GM12878 (cell line): Measurements from ENCODE around the gene SSUH2. TPM values are rescaled to one million over a fixed set of nuclear protein-coding genes. Genes with fewer than 3 reads are reported as not detected.
A peak's percentile ranks its signal among the peaks of the same experiment; 100 is the strongest.

ENCODE experiments used
- ATF7 ChIP-seq: fragments of 450-650 bp; IDR thresholded peaks from 2 replicates; pipeline ENCODE4 v1.6.1; 2016; ENCODE audit warnings: low read depth, mild to moderate bottlenecking
- BCLAF1 ChIP-seq: fragments of 450-650 bp; IDR thresholded peaks from 2 replicates; pipeline ENCODE4 v1.6.1; 2017; ENCODE audit warnings: antibody characterized with exemption, mild to moderate bottlenecking, moderate library complexity
- BHLHE40 ChIP-seq, 2 experiments: fragments of 450-650 bp in 1 of 2; IDR thresholded peaks; 2 replicates each; pipeline ENCODE4 v1.6.1; 2011 to 2017; ENCODE audit warnings: low read depth in 2 of 2, borderline replicate concordance in 1 of 2, improper control_type of control experiment in 1 of 2, low read length in 1 of 2, mild to moderate bottlenecking in 1 of 2
- CUX1 ChIP-seq: IDR thresholded peaks from 2 replicates; pipeline ENCODE4 v1.6.1; 2012; ENCODE audit warnings: improper control_type of control experiment, low read depth, low read length; ENCODE audit not compliant: insufficient replicate concordance
- EED ChIP-seq: sonication (generic); IDR thresholded peaks from 2 replicates; pipeline ENCODE4 v1.6.1; 2016; ENCODE audit warnings: antibody characterized with exemption, low read depth
- EP300 ChIP-seq, 2 experiments: fragments of 150-350 bp in 1 of 2; IDR thresholded peaks; 2 replicates each; pipeline ENCODE4 v1.6.1; 2011 to 2012; ENCODE audit warnings: low read depth in 2 of 2, low read length in 2 of 2, borderline replicate concordance in 1 of 2, improper control_type of control experiment in 1 of 2, inconsistent platforms in 1 of 2; ENCODE audit not compliant: control insufficient read depth in 1 of 2
- ETV6 ChIP-seq, 2 experiments: fragments of 450-650 bp in 1 of 2; IDR thresholded peaks in 1 of 2; conservative IDR thresholded peaks in 1 of 2; 2 replicates each; pipeline ENCODE4 v1.6.1; 2014; ENCODE audit warnings: antibody characterized with exemption in 1 of 2, borderline replicate concordance in 1 of 2, low read depth in 1 of 2, mild to moderate bottlenecking in 1 of 2, moderate library complexity in 1 of 2
- HCFC1 ChIP-seq: fragments of 150-350 bp; IDR thresholded peaks from 2 replicates; pipeline ENCODE4 v1.6.1; 2014; ENCODE audit warnings: low read length
- NFIC ChIP-seq: IDR thresholded peaks from 2 replicates; pipeline ENCODE4 v1.6.1; 2012; ENCODE audit warnings: low read depth, mild to moderate bottlenecking, inconsistent platforms, low read length, moderate library complexity
- NR2C2 ChIP-seq: IDR thresholded peaks from 2 replicates; pipeline ENCODE4 v1.6.1; 2011; ENCODE audit warnings: borderline replicate concordance, low read depth; ENCODE audit not compliant: control insufficient read depth, insufficient read length
- POLR2AphosphoS5 ChIP-seq: IDR thresholded peaks from 2 replicates; pipeline ENCODE4 v1.6.1; 2011; ENCODE audit warnings: mild to moderate bottlenecking, low read length, inconsistent platforms
- SRF ChIP-seq, 2 experiments: IDR thresholded peaks; 2 replicates each; pipeline ENCODE4 v1.6.1; 2011; ENCODE audit warnings: low read depth in 2 of 2, low read length in 2 of 2, mild to moderate bottlenecking in 1 of 2, moderate library complexity in 1 of 2
- STAT1 ChIP-seq: fragments of 450-650 bp; conservative IDR thresholded peaks from 2 replicates; pipeline ENCODE4 v1.6.1; 2014; ENCODE audit warnings: antibody characterized with exemption, mild to moderate bottlenecking
- SUZ12 ChIP-seq: fragments of 200-600 bp; sonication (generic); IDR thresholded peaks from one replicate; pipeline ENCODE4 v1.6.1; 2018; ENCODE audit warnings: antibody characterized with exemption, mild to moderate bottlenecking; ENCODE audit not compliant: unreplicated experiment
- polyA plus RNA-seq, 11 experiments: library from polyadenylated mRNA; depleted of rRNA in 4 of 11; unstranded in 6 of 11; stranded (reverse) in 5 of 11; fragments of >200 nt; fragmentation: Nextera tagmentation in 4 of 11; fragmentation: Illumina TruSeq in 1 of 11; extraction: Ambion mirVana in 4 of 11; extraction: Trizol in 1 of 11; gene quantifications; 1 replicate in 1 of 11; 2 replicates in 10 of 11; pipeline versions ENCODE4 v1.2.1 to v1.2.3, GENCODE V29; 2011 to 2016; ENCODE audit warnings: inconsistent platforms in 2 of 11, missing spikeins in 2 of 11, low read depth in 1 of 11
- total RNA-seq, 4 experiments: library from RNA; depleted of rRNA in 3 of 4; stranded (reverse); fragments of >200 nt in 3 of 4; fragmentation: Illumina TruSeq in 1 of 4; extraction: Trizol in 1 of 4; gene quantifications; 2 replicates each; pipeline versions ENCODE4 v1.2.1 to v1.2.3, GENCODE V29; 2013 to 2021
- TF ChIP-seq, protein P1 (sequence below): fragments of 450-650 bp; IDR thresholded peaks from 2 replicates; pipeline ENCODE4 v1.6.1; 2017; ENCODE audit warnings: borderline replicate concordance
- TF ChIP-seq, protein P2 (sequence below): IDR thresholded peaks from 2 replicates; pipeline ENCODE4 v1.6.1; 2012; ENCODE audit warnings: mild to moderate bottlenecking, low read depth, low read length

SSUH2 gene
- total and polyA plus RNA-seq, 10 of the 15 experiments (the other 5 are each of a cell fraction or from before 2014, with no cell fraction given) = 0.09 to 0.26 TPM; not detected in 8

- no peak for TF ChIP-seq CUX1
- no peak for TF ChIP-seq NR2C2
- TF ChIP-seq, protein P1, sequence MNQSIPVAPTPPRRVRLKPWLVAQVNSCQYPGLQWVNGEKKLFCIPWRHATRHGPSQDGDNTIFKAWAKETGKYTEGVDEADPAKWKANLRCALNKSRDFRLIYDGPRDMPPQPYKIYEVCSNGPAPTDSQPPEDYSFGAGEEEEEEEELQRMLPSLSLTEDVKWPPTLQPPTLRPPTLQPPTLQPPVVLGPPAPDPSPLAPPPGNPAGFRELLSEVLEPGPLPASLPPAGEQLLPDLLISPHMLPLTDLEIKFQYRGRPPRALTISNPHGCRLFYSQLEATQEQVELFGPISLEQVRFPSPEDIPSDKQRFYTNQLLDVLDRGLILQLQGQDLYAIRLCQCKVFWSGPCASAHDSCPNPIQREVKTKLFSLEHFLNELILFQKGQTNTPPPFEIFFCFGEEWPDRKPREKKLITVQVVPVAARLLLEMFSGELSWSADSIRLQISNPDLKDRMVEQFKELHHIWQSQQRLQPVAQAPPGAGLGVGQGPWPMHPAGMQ = peak; percentile 87
- peak in 1 of 2 experiments; percentile 51; a peak in 1 of 4 replicates for TF ChIP-seq ETV6 (conservative IDR thresholded peaks at IDR 0.05 in 1 of 2, IDR thresholded peaks at IDR 0.05 in 1 of 2; ENCODE audit: borderline replicate concordance in 1 of 2, low read depth in 1 of 2)
- TF ChIP-seq HCFC1 = no peak
- no peak for TF ChIP-seq STAT1
- TF ChIP-seq NFIC = peak; percentile 98
- TF ChIP-seq BCLAF1 = no peak
- peak in 1 of 2 experiments; percentile 79; a peak in 2 of 4 replicates for TF ChIP-seq SRF (IDR thresholded peaks at IDR 0.05; ENCODE audit: low read depth in 2 of 2, low read length in 2 of 2)
- peak; percentile 72 for TF ChIP-seq EED
- TF ChIP-seq SUZ12 = no peak
- TF ChIP-seq POLR2AphosphoS5 = no peak
- TF ChIP-seq, protein P2, sequence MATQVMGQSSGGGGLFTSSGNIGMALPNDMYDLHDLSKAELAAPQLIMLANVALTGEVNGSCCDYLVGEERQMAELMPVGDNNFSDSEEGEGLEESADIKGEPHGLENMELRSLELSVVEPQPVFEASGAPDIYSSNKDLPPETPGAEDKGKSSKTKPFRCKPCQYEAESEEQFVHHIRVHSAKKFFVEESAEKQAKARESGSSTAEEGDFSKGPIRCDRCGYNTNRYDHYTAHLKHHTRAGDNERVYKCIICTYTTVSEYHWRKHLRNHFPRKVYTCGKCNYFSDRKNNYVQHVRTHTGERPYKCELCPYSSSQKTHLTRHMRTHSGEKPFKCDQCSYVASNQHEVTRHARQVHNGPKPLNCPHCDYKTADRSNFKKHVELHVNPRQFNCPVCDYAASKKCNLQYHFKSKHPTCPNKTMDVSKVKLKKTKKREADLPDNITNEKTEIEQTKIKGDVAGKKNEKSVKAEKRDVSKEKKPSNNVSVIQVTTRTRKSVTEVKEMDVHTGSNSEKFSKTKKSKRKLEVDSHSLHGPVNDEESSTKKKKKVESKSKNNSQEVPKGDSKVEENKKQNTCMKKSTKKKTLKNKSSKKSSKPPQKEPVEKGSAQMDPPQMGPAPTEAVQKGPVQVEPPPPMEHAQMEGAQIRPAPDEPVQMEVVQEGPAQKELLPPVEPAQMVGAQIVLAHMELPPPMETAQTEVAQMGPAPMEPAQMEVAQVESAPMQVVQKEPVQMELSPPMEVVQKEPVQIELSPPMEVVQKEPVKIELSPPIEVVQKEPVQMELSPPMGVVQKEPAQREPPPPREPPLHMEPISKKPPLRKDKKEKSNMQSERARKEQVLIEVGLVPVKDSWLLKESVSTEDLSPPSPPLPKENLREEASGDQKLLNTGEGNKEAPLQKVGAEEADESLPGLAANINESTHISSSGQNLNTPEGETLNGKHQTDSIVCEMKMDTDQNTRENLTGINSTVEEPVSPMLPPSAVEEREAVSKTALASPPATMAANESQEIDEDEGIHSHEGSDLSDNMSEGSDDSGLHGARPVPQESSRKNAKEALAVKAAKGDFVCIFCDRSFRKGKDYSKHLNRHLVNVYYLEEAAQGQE = no peak
- TF ChIP-seq BHLHE40 (IDR thresholded peaks at IDR 0.05; ENCODE audit: borderline replicate concordance in 1 of 2, low read depth in 2 of 2, low read length in 1 of 2) = peak; percentile 62 to 66
- TF ChIP-seq ATF7 = peak; percentile 93
- TF ChIP-seq EP300 (IDR thresholded peaks at IDR 0.05; ENCODE audit: borderline replicate concordance in 1 of 2, control insufficient read depth in 1 of 2, low read depth in 2 of 2, low read length in 2 of 2) = peak; percentile 98
Measured at GRCh38 chr3:8665407-8665896, 20.9 kb upstream of the SSUH2 start (continued).
